GM12878 (cell line): ENCODE data around the gene OR10R2.

Source experiments
- EZH2 ChIP-seq: IDR thresholded peaks from 2 replicates; pipeline ENCODE4 v1.6.1; 2012; ENCODE audit warnings: low read depth, mild to moderate bottlenecking, control low read depth, inconsistent platforms, low read length, borderline replicate concordance; ENCODE audit not compliant: control insufficient read depth
- TCF12 ChIP-seq: IDR thresholded peaks from 2 replicates; pipeline ENCODE4 v1.6.1; 2011; ENCODE audit warnings: low read depth, mild to moderate bottlenecking, low read length
- TF ChIP-seq, protein P1 (sequence below): IDR thresholded peaks from 2 replicates; pipeline ENCODE4 v1.6.1; 2012; ENCODE audit warnings: low read depth, low read length, improper control_type of control experiment
- TF ChIP-seq, protein P2 (sequence below), 3 experiments: IDR thresholded peaks in 2 of 3; conservative IDR thresholded peaks in 1 of 3; 2 replicates each; pipeline ENCODE4 v1.5.1; 2011; ENCODE audit warnings: low read depth in 3 of 3, low read length in 3 of 3, mild to moderate bottlenecking in 3 of 3, control low read depth in 2 of 3, moderate library complexity in 2 of 3, inconsistent platforms in 1 of 3, mixed read lengths in 1 of 3; ENCODE audit not compliant: control insufficient read depth in 2 of 3, insufficient read depth in 1 of 3; ENCODE audit errors: extremely low read depth in 1 of 3

DNA sequence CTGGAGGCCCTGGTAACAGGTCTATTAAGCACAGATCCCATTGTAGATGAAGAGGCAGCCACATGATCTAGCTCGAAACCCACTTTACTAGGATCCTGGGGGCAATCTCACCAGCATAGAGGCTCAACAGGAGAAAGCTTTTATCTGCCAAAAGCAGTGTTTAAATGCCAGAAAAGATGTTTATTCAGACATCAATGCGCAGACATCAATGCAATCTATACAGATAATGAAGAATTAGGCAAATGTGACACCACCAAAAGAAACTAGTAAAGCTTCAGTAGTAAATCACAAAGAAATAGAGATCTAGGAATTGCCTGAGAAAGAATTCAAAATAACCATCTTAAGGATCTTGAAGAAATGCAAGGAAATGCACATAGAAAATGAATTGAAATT lies 49.6 kb downstream of the OR10R2 start:
- TF ChIP-seq EZH2 (no peak), TCF12 (no peak)
- TF ChIP-seq, protein P1, sequence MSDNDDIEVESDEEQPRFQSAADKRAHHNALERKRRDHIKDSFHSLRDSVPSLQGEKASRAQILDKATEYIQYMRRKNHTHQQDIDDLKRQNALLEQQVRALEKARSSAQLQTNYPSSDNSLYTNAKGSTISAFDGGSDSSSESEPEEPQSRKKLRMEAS, result no peak
- TF ChIP-seq, protein P2, sequence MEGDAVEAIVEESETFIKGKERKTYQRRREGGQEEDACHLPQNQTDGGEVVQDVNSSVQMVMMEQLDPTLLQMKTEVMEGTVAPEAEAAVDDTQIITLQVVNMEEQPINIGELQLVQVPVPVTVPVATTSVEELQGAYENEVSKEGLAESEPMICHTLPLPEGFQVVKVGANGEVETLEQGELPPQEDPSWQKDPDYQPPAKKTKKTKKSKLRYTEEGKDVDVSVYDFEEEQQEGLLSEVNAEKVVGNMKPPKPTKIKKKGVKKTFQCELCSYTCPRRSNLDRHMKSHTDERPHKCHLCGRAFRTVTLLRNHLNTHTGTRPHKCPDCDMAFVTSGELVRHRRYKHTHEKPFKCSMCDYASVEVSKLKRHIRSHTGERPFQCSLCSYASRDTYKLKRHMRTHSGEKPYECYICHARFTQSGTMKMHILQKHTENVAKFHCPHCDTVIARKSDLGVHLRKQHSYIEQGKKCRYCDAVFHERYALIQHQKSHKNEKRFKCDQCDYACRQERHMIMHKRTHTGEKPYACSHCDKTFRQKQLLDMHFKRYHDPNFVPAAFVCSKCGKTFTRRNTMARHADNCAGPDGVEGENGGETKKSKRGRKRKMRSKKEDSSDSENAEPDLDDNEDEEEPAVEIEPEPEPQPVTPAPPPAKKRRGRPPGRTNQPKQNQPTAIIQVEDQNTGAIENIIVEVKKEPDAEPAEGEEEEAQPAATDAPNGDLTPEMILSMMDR (IDR thresholded peaks at IDR 0.05 in 2 of 3, conservative IDR thresholded peaks at IDR 0.05 in 1 of 3; ENCODE audit: control insufficient read depth in 2 of 3, extremely low read depth in 1 of 3, insufficient read depth in 1 of 3, low read depth in 3 of 3, low read length in 3 of 3), result no peak
